ENCODE data around the gene FBXO28. TPM values are rescaled to one million over a fixed set of nuclear protein-coding genes. Genes with fewer than 3 reads are reported as not detected.

The FBXO28 gene
- total and polyA plus RNA-seq, 2 experiments from 2014 or later: 17.1 to 26.6 TPM

GRCh38 chr1:224189561-224189960 is 75.7 kb downstream of the FBXO28 start:
- H3K9me2 ChIP-seq (replicated peaks; ENCODE audit: insufficient read depth): no peaks in the 10 kb centered on the region
- H3K9me3 ChIP-seq (ENCODE audit: low read depth): no peaks in the 10 kb centered on the region
- peaks cover 76% of the 10 kb centered on the region for H3K79me2 ChIP-seq
- no peaks in the 10 kb centered on the region for H3K4me1 ChIP-seq (ENCODE audit: insufficient read depth)
- no peaks in the 10 kb centered on the region for H3K27me3 ChIP-seq
- DNase-seq (ENCODE audit: low spot score): no peak
- no peaks in the 10 kb centered on the region for H3K36me3 ChIP-seq (replicated peaks; ENCODE audit: insufficient read depth, low read depth)
- no peak overlapping the region for H3K4me2 ChIP-seq
- H4K20me1 ChIP-seq (ENCODE audit: insufficient read depth, poor library complexity, severe bottlenecking): no peaks in the 10 kb centered on the region
- no peak overlapping the region for H3K27ac ChIP-seq
- H2AFZ ChIP-seq: no peak overlapping the region
- TF ChIP-seq EZH2phosphoT487 (IDR thresholded peaks at IDR 0.05; ENCODE audit: low read depth, severe bottlenecking, unreplicated experiment) (no peak), EZH2 (IDR thresholded peaks at IDR 0.05; ENCODE audit: borderline replicate concordance) (no peak)
- TF ChIP-seq, protein P1, sequence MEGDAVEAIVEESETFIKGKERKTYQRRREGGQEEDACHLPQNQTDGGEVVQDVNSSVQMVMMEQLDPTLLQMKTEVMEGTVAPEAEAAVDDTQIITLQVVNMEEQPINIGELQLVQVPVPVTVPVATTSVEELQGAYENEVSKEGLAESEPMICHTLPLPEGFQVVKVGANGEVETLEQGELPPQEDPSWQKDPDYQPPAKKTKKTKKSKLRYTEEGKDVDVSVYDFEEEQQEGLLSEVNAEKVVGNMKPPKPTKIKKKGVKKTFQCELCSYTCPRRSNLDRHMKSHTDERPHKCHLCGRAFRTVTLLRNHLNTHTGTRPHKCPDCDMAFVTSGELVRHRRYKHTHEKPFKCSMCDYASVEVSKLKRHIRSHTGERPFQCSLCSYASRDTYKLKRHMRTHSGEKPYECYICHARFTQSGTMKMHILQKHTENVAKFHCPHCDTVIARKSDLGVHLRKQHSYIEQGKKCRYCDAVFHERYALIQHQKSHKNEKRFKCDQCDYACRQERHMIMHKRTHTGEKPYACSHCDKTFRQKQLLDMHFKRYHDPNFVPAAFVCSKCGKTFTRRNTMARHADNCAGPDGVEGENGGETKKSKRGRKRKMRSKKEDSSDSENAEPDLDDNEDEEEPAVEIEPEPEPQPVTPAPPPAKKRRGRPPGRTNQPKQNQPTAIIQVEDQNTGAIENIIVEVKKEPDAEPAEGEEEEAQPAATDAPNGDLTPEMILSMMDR (IDR thresholded peaks at IDR 0.05; ENCODE audit: poor library complexity): no peak
- H3K4me3 ChIP-seq: no peak overlapping the region
- WGBS (ENCODE audit: low lambda C conversion rate, missing lambda C conversion rate): 98% methylated on average over 7 of the region's 7 CpGs

DNA sequence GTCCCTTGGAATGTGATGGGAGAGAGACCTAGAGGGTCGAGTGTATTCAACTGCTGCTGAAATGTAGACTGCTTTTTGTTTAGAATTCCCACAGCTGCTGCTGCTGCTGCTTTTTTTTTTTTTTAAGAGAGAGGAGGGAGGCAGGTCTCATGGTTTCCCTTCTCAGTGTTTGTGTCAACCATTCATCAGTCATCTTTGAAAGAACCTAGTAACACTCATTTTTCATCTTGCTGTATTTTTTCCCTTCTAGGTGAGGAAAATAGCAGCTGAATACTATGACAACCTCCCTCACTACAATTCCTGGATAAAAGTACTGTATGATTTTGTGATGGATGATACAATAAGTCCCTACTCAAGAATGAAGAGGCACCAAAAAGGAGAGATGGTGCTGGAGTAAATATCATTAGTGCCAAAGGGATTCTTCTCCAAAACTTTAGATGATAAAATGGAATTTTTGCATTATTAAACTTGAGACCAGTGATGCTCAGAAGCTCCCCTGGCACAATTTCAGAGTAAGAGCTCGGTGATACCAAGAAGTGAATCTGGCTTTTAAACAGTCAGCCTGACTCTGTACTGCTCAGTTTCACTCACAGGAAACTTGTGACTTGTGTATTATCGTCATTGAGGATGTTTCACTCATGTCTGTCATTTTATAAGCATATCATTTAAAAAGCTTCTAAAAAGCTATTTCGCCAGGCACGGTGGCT is 78.3 kb downstream of the FBXO28 start:
- TF ChIP-seq EZH2phosphoT487 (IDR thresholded peaks at IDR 0.05; ENCODE audit: low read depth, severe bottlenecking, unreplicated experiment): no peak
- no peak for TF ChIP-seq EZH2 (IDR thresholded peaks at IDR 0.05; ENCODE audit: borderline replicate concordance)
- TF ChIP-seq, protein P1 (IDR thresholded peaks at IDR 0.05; ENCODE audit: poor library complexity): no peak
- no peaks in the 10 kb centered on the region for H3K4me1 ChIP-seq (ENCODE audit: insufficient read depth)
- H3K9me2 ChIP-seq (replicated peaks; ENCODE audit: insufficient read depth): no peaks in the 10 kb centered on the region
- no peaks in the 10 kb centered on the region for H4K20me1 ChIP-seq (ENCODE audit: insufficient read depth, poor library complexity, severe bottlenecking)
- H3K27ac ChIP-seq: no peak overlapping the region
- DNase-seq (ENCODE audit: low spot score): no peak
- no peak overlapping the region for H2AFZ ChIP-seq
- 85% methylated on average over 5 of the region's 5 CpGs for WGBS (ENCODE audit: low lambda C conversion rate, missing lambda C conversion rate)
- H3K79me2 ChIP-seq: peaks cover 50% of the 10 kb centered on the region
- no peak overlapping the region for H3K4me2 ChIP-seq
- no peaks in the 10 kb centered on the region for H3K27me3 ChIP-seq
- no peak overlapping the region for H3K4me3 ChIP-seq
- H3K36me3 ChIP-seq (replicated peaks; ENCODE audit: insufficient read depth, low read depth): no peaks in the 10 kb centered on the region
- no peaks in the 10 kb centered on the region for H3K9me3 ChIP-seq (ENCODE audit: low read depth)

DNA sequence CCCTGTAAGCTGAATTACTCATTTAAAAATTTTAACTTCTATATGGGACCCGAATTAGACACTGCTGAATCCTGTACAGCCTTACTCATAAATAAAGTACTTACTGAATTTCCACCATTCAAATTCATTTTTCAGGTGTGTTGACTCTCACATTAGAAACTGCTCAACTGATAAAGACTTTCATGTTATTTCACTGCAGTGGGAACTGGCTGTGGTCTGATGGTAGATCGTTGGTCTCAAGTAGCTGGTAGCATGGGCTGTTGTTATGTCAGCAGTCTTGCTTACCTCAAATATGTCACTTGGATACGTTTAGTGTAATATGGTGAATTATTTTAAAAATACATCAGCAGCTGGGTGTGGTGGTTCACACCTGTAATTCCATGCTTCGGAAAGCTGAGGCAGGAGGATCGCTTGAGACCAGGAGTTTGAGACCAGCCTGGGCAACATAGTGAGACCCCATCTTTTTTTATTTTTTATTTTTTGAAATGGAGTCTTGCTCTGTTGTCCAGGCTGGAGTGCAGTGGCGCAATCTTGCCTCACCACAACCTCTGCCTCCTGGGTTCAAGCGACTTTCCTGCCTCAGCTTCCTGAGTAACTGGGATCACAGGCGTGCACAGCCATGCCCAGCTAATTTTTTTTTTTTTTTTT is 79.5 kb downstream of the FBXO28 start:
- no peak overlapping the region for H3K27ac ChIP-seq
- no peaks in the 10 kb centered on the region for H4K20me1 ChIP-seq (ENCODE audit: insufficient read depth, poor library complexity, severe bottlenecking)
- DNase-seq (ENCODE audit: low spot score): no peak
- no peaks in the 10 kb centered on the region for H3K4me1 ChIP-seq (ENCODE audit: insufficient read depth)
- no peak for TF ChIP-seq EZH2 (IDR thresholded peaks at IDR 0.05; ENCODE audit: borderline replicate concordance)
- TF ChIP-seq, protein P1 (IDR thresholded peaks at IDR 0.05; ENCODE audit: poor library complexity): no peak
- TF ChIP-seq EZH2phosphoT487 (IDR thresholded peaks at IDR 0.05; ENCODE audit: low read depth, severe bottlenecking, unreplicated experiment): no peak
- H3K9me3 ChIP-seq (ENCODE audit: low read depth): no peaks in the 10 kb centered on the region
- no peak overlapping the region for H3K4me2 ChIP-seq
- 98% methylated on average over 8 of the region's 8 CpGs for WGBS (ENCODE audit: low lambda C conversion rate, missing lambda C conversion rate)
- no peak overlapping the region for H2AFZ ChIP-seq
- H3K27me3 ChIP-seq: no peaks in the 10 kb centered on the region
- no peak overlapping the region for H3K4me3 ChIP-seq
- H3K79me2 ChIP-seq: peaks cover 38% of the 10 kb centered on the region
- H3K9me2 ChIP-seq (replicated peaks; ENCODE audit: insufficient read depth): no peaks in the 10 kb centered on the region
- H3K36me3 ChIP-seq (replicated peaks; ENCODE audit: insufficient read depth, low read depth): no peaks in the 10 kb centered on the region

Measured in hepatocyte (in vitro differentiated cells).